GM19239 (cell line): ENCODE measurements around the gene SMAD6.

Source experiments
- DNase-seq: peaks from one replicate; pipeline ENCODE4 v3.0.0; 2011; ENCODE audit warnings: low spot score; ENCODE audit not compliant: insufficient read length
- FAIRE-seq: peaks from 2 replicates; lab custom pipeline; 2011; peaks lifted over from hg19 to GRCh38; lab: Jason Lieb, UNC

The SMAD6 gene

GRCh38 chr15:66702035-66702786 is at the start of gene SMAD6:
TSS of gene SMAD6 (plus strand) at chr15:66702236. CDS start at chr15:66703259, 1,023 bp downstream.
- DNase-seq = peak; percentile 69
- no peak for FAIRE-seq

GRCh38 chr15:66652806-66653205 is 49.2 kb upstream of the SMAD6 start:
- DNase-seq = no peak
- FAIRE-seq = no peak

- DNase-seq = no peak
- FAIRE-seq = no peak
Observed at GRCh38 chr15:66653398-66653797, 48.6 kb upstream of the SMAD6 start.

GRCh38 chr15:66653852-66654251 is 48.2 kb upstream of the SMAD6 start:
- FAIRE-seq (no peak), DNase-seq (no peak)

GRCh38 chr15:66654361-66654738 is 47.7 kb upstream of the SMAD6 start:
- no peak for DNase-seq
- no peak for FAIRE-seq

- no peak for DNase-seq
- FAIRE-seq = no peak
Observed at GRCh38 chr15:66654739-66655375, 47.2 kb upstream of the SMAD6 start.

GRCh38 chr15:66655511-66655910 is 46.5 kb upstream of the SMAD6 start:
- FAIRE-seq (no peak), DNase-seq (no peak)

GRCh38 chr15:66655997-66656396 is 46.0 kb upstream of the SMAD6 start:
- no peak for DNase-seq
- FAIRE-seq = no peak

- no peak for DNase-seq
Observed at GRCh38 chr15:66657185-66658020, 44.6 kb upstream of the SMAD6 start.

GRCh38 chr15:66658044-66658443 is 44.0 kb upstream of the SMAD6 start:
- DNase-seq (no peak), FAIRE-seq (no peak)

More at GRCh38 chr15:66657185-66658020, 44.6 kb upstream of the SMAD6 start:
- no peak for FAIRE-seq

- no peak for FAIRE-seq
Observed at GRCh38 chr15:66658855-66659254, 43.2 kb upstream of the SMAD6 start.

GRCh38 chr15:66659384-66659783 is 42.7 kb upstream of the SMAD6 start:
- no peak for DNase-seq
- no peak for FAIRE-seq

More at GRCh38 chr15:66658855-66659254, 43.2 kb upstream of the SMAD6 start:
- no peak for DNase-seq

- no peak for FAIRE-seq
- no peak for DNase-seq
Observed at GRCh38 chr15:66661432-66662096, 40.5 kb upstream of the SMAD6 start.

GRCh38 chr15:66662522-66662921 is 39.5 kb upstream of the SMAD6 start:
- FAIRE-seq (no peak), DNase-seq (no peak)

GRCh38 chr15:66663664-66664063 is 38.4 kb upstream of the SMAD6 start:
- FAIRE-seq = no peak
- DNase-seq = no peak

GRCh38 chr15:66670175-66670574 is 31.9 kb upstream of the SMAD6 start:
- FAIRE-seq = no peak

GRCh38 chr15:66670762-66671580 is 31.1 kb upstream of the SMAD6 start:
- FAIRE-seq (no peak), DNase-seq (no peak)

More at GRCh38 chr15:66670175-66670574, 31.9 kb upstream of the SMAD6 start:
- no peak for DNase-seq

- DNase-seq = no peak
- FAIRE-seq = no peak
Observed at GRCh38 chr15:66672867-66673266, 29.2 kb upstream of the SMAD6 start.
